Stimulated activated CD4-positive, alpha-beta T cell treated with anti-CD3 and anti-CD28 coated beads, Interleukin-4, amount 100 ng/mL, for 24 hours (primary cell): ENCODE results near the gene LARGE1.
"Not testable (repeated sequence)": the region's sequence is repeated elsewhere in the genome, so short reads cannot be mapped to it uniquely, and the experiment has no call there.

Source experiments
- DNase-seq: peaks from one replicate; pipeline ENCODE4 v3.0.0-alpha.2; 2020

The LARGE1 gene

GRCh38 chr22:33461698-33462434 is 458.4 kb downstream of the LARGE1 start:
- no peak for DNase-seq

GRCh38 chr22:33461245-33461644 is 459.0 kb downstream of the LARGE1 start:
- DNase-seq: not testable (repeated sequence)

- DNase-seq: no peak
Observed at GRCh38 chr22:33459137-33459536, 461.1 kb downstream of the LARGE1 start.

GRCh38 chr22:33456511-33456910 is 463.8 kb downstream of the LARGE1 start:
- no peak for DNase-seq

GRCh38 chr22:33455036-33455435 is 465.2 kb downstream of the LARGE1 start:
- DNase-seq: no peak

- DNase-seq: no peak
Observed at GRCh38 chr22:33451866-33452469, 468.3 kb downstream of the LARGE1 start.

- DNase-seq: no peak
Observed at GRCh38 chr22:33450756-33451155, 469.5 kb downstream of the LARGE1 start.

- DNase-seq: no peak
Observed at GRCh38 chr22:33447733-33448132, 472.5 kb downstream of the LARGE1 start.

- DNase-seq: no peak
Observed at GRCh38 chr22:33443683-33444082, 476.6 kb downstream of the LARGE1 start.

GRCh38 chr22:33440756-33441155 is 479.5 kb downstream of the LARGE1 start:
- no peak for DNase-seq

GRCh38 chr22:33438273-33438672 is 482.0 kb downstream of the LARGE1 start:
- DNase-seq: no peak

- DNase-seq: no peak
Observed at GRCh38 chr22:33431300-33431699, 489.0 kb downstream of the LARGE1 start.

- DNase-seq: no peak
Observed at GRCh38 chr22:33429281-33429680, 491.0 kb downstream of the LARGE1 start.

GRCh38 chr22:33427461-33427860 is 492.8 kb downstream of the LARGE1 start:
- no peak for DNase-seq

GRCh38 chr22:33426451-33426850 is 493.8 kb downstream of the LARGE1 start:
- DNase-seq: no peak

GRCh38 chr22:33421859-33422258 is 498.4 kb downstream of the LARGE1 start:
- DNase-seq: no peak

- no peak for DNase-seq
Observed at GRCh38 chr22:33418484-33418883, 501.8 kb downstream of the LARGE1 start.

GRCh38 chr22:33415401-33415800 is 504.9 kb downstream of the LARGE1 start:
- DNase-seq: no peak

- DNase-seq: no peak
Observed at GRCh38 chr22:33409079-33409478, 511.2 kb downstream of the LARGE1 start.

GRCh38 chr22:33405194-33405593 is 515.1 kb downstream of the LARGE1 start:
- no peak for DNase-seq

- DNase-seq: no peak
Observed at GRCh38 chr22:33404723-33405122, 515.6 kb downstream of the LARGE1 start.

GRCh38 chr22:33402325-33402724 is 518.0 kb downstream of the LARGE1 start:
- DNase-seq: no peak

GRCh38 chr22:33401291-33401690 is 519.0 kb downstream of the LARGE1 start:
- no peak for DNase-seq

GRCh38 chr22:33400891-33401290 is 519.4 kb downstream of the LARGE1 start:
- no peak for DNase-seq
